Measurements from ENCODE around the gene CCDC158.
A peak's percentile ranks its signal among the peaks of the same experiment; 100 is the strongest.

The CCDC158 gene

GRCh38 chr4:76305971-76306881, 114.7 kb downstream of the CCDC158 start, which contains the start of gene STBD1:
Gene STBD1, plus strand, starts transcription at chr4:76306733. Its CDS starts 37 bp downstream, at chr4:76306770.
- TF ChIP-seq SUZ12 (IDR thresholded peaks at IDR 0.05; ENCODE audit: extremely low read depth, insufficient read depth, insufficient read length), result no peak
- no peak for TF ChIP-seq ZNF274 (IDR thresholded peaks at IDR 0.05; ENCODE audit: low read depth, low read length)
- no peak for TF ChIP-seq YY1 (IDR thresholded peaks at IDR 0.05; ENCODE audit: insufficient read depth, insufficient read length)
- H3K4me1 ChIP-seq (ENCODE audit: insufficient read depth, insufficient read length), result peaks cover 2% of the 10 kb centered on the region
- no peaks in the 10 kb centered on the region for H3K9me3 ChIP-seq (ENCODE audit: insufficient read depth, low read length)
- peak; percentile 32 for DNase-seq (ENCODE audit: low read depth, low spot score)
- peak within 1 kb of the TSS; percentile 92 for H3K9ac ChIP-seq (ENCODE audit: insufficient read length, low read depth)
- H3K4me3 ChIP-seq (ENCODE audit: insufficient read length, low read depth), result peak within 1 kb of the TSS; percentile 78
- H3K27me3 ChIP-seq (ENCODE audit: insufficient read depth, insufficient read length), result peaks cover 16% of the 10 kb centered on the region
- H3K36me3 ChIP-seq (ENCODE audit: insufficient read depth, insufficient read length, low read length), result peaks cover 19% of the 10 kb centered on the region

GRCh38 chr4:76305033-76305687, 115.8 kb downstream of the CCDC158 start:
- H3K4me3 ChIP-seq (ENCODE audit: insufficient read length, low read depth), result no peak overlapping the region
- peaks cover 16% of the 10 kb centered on the region for H3K27me3 ChIP-seq (ENCODE audit: insufficient read depth, insufficient read length)
- H3K36me3 ChIP-seq (ENCODE audit: insufficient read depth, insufficient read length, low read length), result peaks cover 12% of the 10 kb centered on the region
- no peaks in the 10 kb centered on the region for H3K9me3 ChIP-seq (ENCODE audit: insufficient read depth, low read length)
- peaks cover 2% of the 10 kb centered on the region for H3K4me1 ChIP-seq (ENCODE audit: insufficient read depth, insufficient read length)
- peak overlapping the region; percentile 92 for H3K9ac ChIP-seq (ENCODE audit: insufficient read length, low read depth)
- DNase-seq (ENCODE audit: low read depth, low spot score), result no peak
- TF ChIP-seq ZNF274 (IDR thresholded peaks at IDR 0.05; ENCODE audit: low read depth, low read length) (no peak), YY1 (IDR thresholded peaks at IDR 0.05; ENCODE audit: insufficient read depth, insufficient read length) (no peak), SUZ12 (IDR thresholded peaks at IDR 0.05; ENCODE audit: extremely low read depth, insufficient read depth, insufficient read length) (no peak)

- Histone ChIP-seq H3K9me3 (ENCODE audit: insufficient read depth, low read length) (peaks cover 8% of the 10 kb centered on the region; the same call in 1 of the 2 replicates), H3K4me3 (ENCODE audit: insufficient read length, low read depth) (no peak overlapping the region), H3K36me3 (ENCODE audit: insufficient read depth, insufficient read length, low read length) (no peaks in the 10 kb centered on the region), H3K9ac (ENCODE audit: insufficient read length, low read depth) (no peak overlapping the region), H3K4me1 (ENCODE audit: insufficient read depth, insufficient read length) (peaks cover 2% of the 10 kb centered on the region), H3K27me3 (ENCODE audit: insufficient read depth, insufficient read length) (peaks cover 16% of the 10 kb centered on the region)
- DNase-seq (ENCODE audit: low read depth, low spot score), result no peak
- TF ChIP-seq ZNF274 (IDR thresholded peaks at IDR 0.05; ENCODE audit: low read depth, low read length) (no peak), SUZ12 (IDR thresholded peaks at IDR 0.05; ENCODE audit: extremely low read depth, insufficient read depth, insufficient read length) (no peak), YY1 (IDR thresholded peaks at IDR 0.05; ENCODE audit: insufficient read depth, insufficient read length) (no peak)
These were observed 118.0 kb downstream of the CCDC158 start for GRCh38 chr4:76302826-76303438.

GRCh38 chr4:76301775-76302162, 119.2 kb downstream of the CCDC158 start:
- TF ChIP-seq ZNF274 (IDR thresholded peaks at IDR 0.05; ENCODE audit: low read depth, low read length) (no peak), SUZ12 (IDR thresholded peaks at IDR 0.05; ENCODE audit: extremely low read depth, insufficient read depth, insufficient read length) (no peak), YY1 (IDR thresholded peaks at IDR 0.05; ENCODE audit: insufficient read depth, insufficient read length) (no peak)
- Histone ChIP-seq H3K9ac (ENCODE audit: insufficient read length, low read depth) (no peak overlapping the region), H3K36me3 (ENCODE audit: insufficient read depth, insufficient read length, low read length) (no peaks in the 10 kb centered on the region), H3K4me1 (ENCODE audit: insufficient read depth, insufficient read length) (peaks cover 2% of the 10 kb centered on the region), H3K9me3 (ENCODE audit: insufficient read depth, low read length) (peaks cover 8% of the 10 kb centered on the region; the same call in 1 of the 2 replicates), H3K27me3 (ENCODE audit: insufficient read depth, insufficient read length) (peaks cover 16% of the 10 kb centered on the region), H3K4me3 (ENCODE audit: insufficient read length, low read depth) (no peak overlapping the region)
- no peak for DNase-seq (ENCODE audit: low read depth, low spot score)

- Histone ChIP-seq H3K9me3 (ENCODE audit: insufficient read depth, low read length) (peaks cover 8% of the 10 kb centered on the region; the same call in 1 of the 2 replicates), H3K9ac (ENCODE audit: insufficient read length, low read depth) (no peak overlapping the region), H3K4me3 (ENCODE audit: insufficient read length, low read depth) (no peak overlapping the region), H3K27me3 (ENCODE audit: insufficient read depth, insufficient read length) (peaks cover 16% of the 10 kb centered on the region), H3K4me1 (ENCODE audit: insufficient read depth, insufficient read length) (peaks cover 2% of the 10 kb centered on the region), H3K36me3 (ENCODE audit: insufficient read depth, insufficient read length, low read length) (no peaks in the 10 kb centered on the region)
- DNase-seq (ENCODE audit: low read depth, low spot score), result no peak
- TF ChIP-seq ZNF274 (IDR thresholded peaks at IDR 0.05; ENCODE audit: low read depth, low read length), result no peak
- TF ChIP-seq YY1 (IDR thresholded peaks at IDR 0.05; ENCODE audit: insufficient read depth, insufficient read length), result no peak
- no peak for TF ChIP-seq SUZ12 (IDR thresholded peaks at IDR 0.05; ENCODE audit: extremely low read depth, insufficient read depth, insufficient read length)
These were observed 119.7 kb downstream of the CCDC158 start for GRCh38 chr4:76301068-76301774.

DNA sequence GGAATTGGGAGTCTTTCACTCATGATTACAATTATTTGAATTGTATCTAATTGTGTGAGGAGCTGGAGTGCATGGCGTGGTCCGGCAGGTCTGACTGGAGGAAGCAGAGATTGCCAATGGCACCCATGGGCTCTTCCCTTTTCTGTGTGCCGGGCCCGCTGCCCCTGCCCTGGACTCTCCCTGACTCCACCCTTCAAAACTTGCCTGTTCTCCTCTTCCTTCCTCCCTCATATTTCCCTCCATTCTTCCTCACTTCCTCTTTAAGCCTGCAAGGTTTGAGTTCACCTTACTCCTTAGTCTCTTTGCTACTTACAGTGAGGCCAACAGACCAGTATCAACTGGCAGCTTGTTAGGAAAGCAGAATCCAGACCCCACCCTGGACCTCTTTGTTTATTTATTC, 120.9 kb downstream of the CCDC158 start:
- TF ChIP-seq SUZ12 (IDR thresholded peaks at IDR 0.05; ENCODE audit: extremely low read depth, insufficient read depth, insufficient read length) (no peak), ZNF274 (IDR thresholded peaks at IDR 0.05; ENCODE audit: low read depth, low read length) (no peak), YY1 (IDR thresholded peaks at IDR 0.05; ENCODE audit: insufficient read depth, insufficient read length) (no peak)
- peaks cover 4% of the 10 kb centered on the region for H3K27me3 ChIP-seq (ENCODE audit: insufficient read depth, insufficient read length)
- no peak overlapping the region for H3K4me3 ChIP-seq (ENCODE audit: insufficient read length, low read depth)
- DNase-seq (ENCODE audit: low read depth, low spot score), result no peak
- no peak overlapping the region for H3K9ac ChIP-seq (ENCODE audit: insufficient read length, low read depth)
- H3K36me3 ChIP-seq (ENCODE audit: insufficient read depth, insufficient read length, low read length), result no peaks in the 10 kb centered on the region
- H3K9me3 ChIP-seq (ENCODE audit: insufficient read depth, low read length), result peaks cover 8% of the 10 kb centered on the region; the same call in 1 of the 2 replicates
- H3K4me1 ChIP-seq (ENCODE audit: insufficient read depth, insufficient read length), result no peaks in the 10 kb centered on the region
